Kidney (tissue), 14 donors: ENCODE results near the gene PRKAR2B. TPM values are rescaled to one million over a fixed set of nuclear protein-coding genes. Genes with fewer than 3 reads are reported as not detected.

ENCODE experiments used
- DNase-seq, 5 donors: peaks; one replicate each; pipeline ENCODE4 v3.0.0-alpha.2; 2013 to 2020
- FAIRE-seq: peaks from 2 replicates; lab custom pipeline; 2012; peaks lifted over from hg19 to GRCh38; lab: Jason Lieb, UNC
- H3K27ac ChIP-seq, 2 donors: one replicate each; pipeline ENCODE4 v1.7.0; 2013; ENCODE audit warnings: low read depth in 2 of 2, low read length in 2 of 2, inconsistent platforms in 1 of 2
- H3K27me3 ChIP-seq: one replicate; pipeline ENCODE4 v1.7.1; 2013; ENCODE audit warnings: low read length, inconsistent platforms; ENCODE audit not compliant: control insufficient read depth, insufficient read depth
- H3K36me3 ChIP-seq, 3 donors: one replicate each; pipeline versions ENCODE4 v1.7.0 to v1.7.1; 2013; ENCODE audit warnings: low read length in 3 of 3, control low read depth in 1 of 3, inconsistent platforms in 1 of 3; ENCODE audit not compliant: insufficient read depth in 3 of 3, control insufficient read depth in 2 of 3
- H3K4me1 ChIP-seq, 3 donors: one replicate each; pipeline versions ENCODE4 v1.7.0 to v1.7.1; 2013; ENCODE audit warnings: low read length in 3 of 3, inconsistent platforms in 1 of 3, low read depth in 1 of 3; ENCODE audit not compliant: control insufficient read depth in 2 of 3, insufficient read depth in 2 of 3
- H3K4me3 ChIP-seq, 3 donors: one replicate each; pipeline versions ENCODE4 v1.7.0 to v1.8.1; 2013; ENCODE audit warnings: low read length in 3 of 3, control low read depth in 1 of 3, inconsistent platforms in 1 of 3
- H3K9ac ChIP-seq, 3 donors: one replicate each; pipeline versions ENCODE4 v1.7.0 to v1.7.1; 2013; ENCODE audit warnings: low read length in 3 of 3, control low read depth in 1 of 3, inconsistent platforms in 1 of 3
- H3K9me3 ChIP-seq, 3 donors: one replicate each; pipeline versions ENCODE4 v1.7.0 to v1.7.1; 2013; ENCODE audit warnings: low read length in 3 of 3, control low read depth in 1 of 3, inconsistent platforms in 1 of 3; ENCODE audit not compliant: control insufficient read depth in 2 of 3, insufficient read depth in 1 of 3
- intact Hi-C: fragments of 100-400 bp; cut with DNase I; formaldehyde crosslinking; loops from one replicate; pipeline ENCODE4 v1.11.1; 2022
- polyA plus RNA-seq: library from polyadenylated mRNA; stranded (reverse); fragments of 350-450 nt; fragmentation: Illumina TruSeq; extraction: RNeasy Lipid Tissue Mini Kit (QIAGEN cat#74804); gene quantifications from one replicate; pipeline ENCODE4 v1.2.3, GENCODE V29; 2014; ENCODE audit warnings: low read depth, low replicate concordance; ENCODE audit not compliant: insufficient read depth
- total RNA-seq: library from RNA; stranded (reverse); fragmentation: NEBNext Ultra II Directional; extraction: Animal tissue kit (Norgen Biotek cat#: 25700); gene quantifications from one replicate; pipeline ENCODE4 v1.2.1, GENCODE V29; 2021
- TF ChIP-seq, protein P1 (sequence below): IDR thresholded peaks from 3 replicates; pipeline ENCODE4 v1.5.1; 2012; ENCODE audit warnings: mild to moderate bottlenecking, moderate library complexity, borderline replicate concordance; ENCODE audit not compliant: insufficient read depth; ENCODE audit errors: extremely low read depth
- donor health status: control.
- donor health status: control.
- donor health status: control.
- donor health status: control.
- donor health status: control.
- donor health status: DM: yes; HTN: yes; CAD: no.
- donor health status: Normal renal cell carcinoma (clear cell type).

The PRKAR2B gene
- total and polyA plus RNA-seq, 2 donors from 2014 or later = 6.9 to 7.3 TPM

DNA sequence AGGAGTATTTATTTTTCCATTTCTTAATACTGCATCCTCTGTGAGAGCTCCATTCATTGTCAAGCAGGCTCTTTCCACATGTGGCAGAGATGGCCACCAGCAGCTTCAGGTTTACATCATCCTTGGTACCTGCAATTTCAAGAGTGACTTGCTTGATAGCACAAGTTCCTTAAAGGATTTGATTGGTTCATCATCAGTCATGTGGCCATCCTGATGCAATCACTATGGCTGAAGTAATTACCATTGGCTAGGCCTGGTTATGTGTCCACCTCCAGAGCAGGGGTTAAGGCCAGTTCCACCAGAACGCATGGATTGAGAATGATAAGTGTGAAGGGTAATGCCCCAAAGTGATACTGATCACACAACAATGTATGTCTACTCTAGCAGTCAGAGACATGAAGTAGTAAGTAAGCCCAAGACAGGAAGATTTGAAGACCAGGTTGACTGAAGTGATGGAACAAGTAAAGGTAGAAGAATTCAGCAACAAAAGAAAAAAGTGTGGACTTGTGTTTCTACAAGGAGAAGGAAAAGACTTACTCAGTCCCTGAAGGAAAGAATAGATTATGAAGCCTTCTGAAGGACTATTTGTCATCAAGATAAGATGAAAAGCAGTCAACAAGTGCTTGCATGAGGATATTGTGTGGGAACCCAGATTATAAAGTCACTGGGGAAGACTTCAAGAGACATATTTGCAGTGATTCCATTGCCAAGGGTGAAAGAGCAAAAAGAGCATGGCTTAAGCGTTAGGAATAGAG lies 26.4 kb upstream of the PRKAR2B start:
- Histone ChIP-seq H3K27ac (no peak overlapping the region), H3K9ac (no peak overlapping the region), H3K4me1 (no peaks in the 10 kb centered on the region), H3K4me3 (no peak overlapping the region), H3K36me3 (no peaks in the 10 kb centered on the region), H3K27me3 (no peaks in the 10 kb centered on the region), H3K9me3 (no peaks in the 10 kb centered on the region)
- DNase-seq (peak in 1 of 5 donors; percentile 62), FAIRE-seq (no peak)
- intact Hi-C loops = no loop called here
- TF ChIP-seq, protein P1, sequence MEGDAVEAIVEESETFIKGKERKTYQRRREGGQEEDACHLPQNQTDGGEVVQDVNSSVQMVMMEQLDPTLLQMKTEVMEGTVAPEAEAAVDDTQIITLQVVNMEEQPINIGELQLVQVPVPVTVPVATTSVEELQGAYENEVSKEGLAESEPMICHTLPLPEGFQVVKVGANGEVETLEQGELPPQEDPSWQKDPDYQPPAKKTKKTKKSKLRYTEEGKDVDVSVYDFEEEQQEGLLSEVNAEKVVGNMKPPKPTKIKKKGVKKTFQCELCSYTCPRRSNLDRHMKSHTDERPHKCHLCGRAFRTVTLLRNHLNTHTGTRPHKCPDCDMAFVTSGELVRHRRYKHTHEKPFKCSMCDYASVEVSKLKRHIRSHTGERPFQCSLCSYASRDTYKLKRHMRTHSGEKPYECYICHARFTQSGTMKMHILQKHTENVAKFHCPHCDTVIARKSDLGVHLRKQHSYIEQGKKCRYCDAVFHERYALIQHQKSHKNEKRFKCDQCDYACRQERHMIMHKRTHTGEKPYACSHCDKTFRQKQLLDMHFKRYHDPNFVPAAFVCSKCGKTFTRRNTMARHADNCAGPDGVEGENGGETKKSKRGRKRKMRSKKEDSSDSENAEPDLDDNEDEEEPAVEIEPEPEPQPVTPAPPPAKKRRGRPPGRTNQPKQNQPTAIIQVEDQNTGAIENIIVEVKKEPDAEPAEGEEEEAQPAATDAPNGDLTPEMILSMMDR = no peak

DNA sequence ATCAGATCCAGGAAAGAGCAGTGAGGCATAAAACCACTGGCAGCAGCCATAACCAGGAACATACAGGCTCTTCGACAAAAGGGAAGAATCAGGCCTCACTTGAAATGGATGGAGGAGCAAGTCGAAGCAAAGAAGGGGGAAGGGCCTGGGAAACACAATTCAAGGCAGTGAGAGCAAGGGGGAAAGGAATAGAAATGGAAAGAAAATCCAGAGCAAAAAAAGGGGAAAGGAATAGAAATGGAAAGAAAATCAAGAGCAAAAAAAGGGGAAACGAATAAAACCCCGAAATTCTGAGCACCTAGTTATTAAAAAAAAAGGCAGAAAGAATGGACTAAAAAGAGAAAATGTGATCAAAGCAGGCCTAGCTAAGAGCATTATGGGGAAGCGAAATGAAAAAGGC lies 24.1 kb upstream of the PRKAR2B start:
- no peaks in the 10 kb centered on the region for H3K36me3 ChIP-seq

DNA sequence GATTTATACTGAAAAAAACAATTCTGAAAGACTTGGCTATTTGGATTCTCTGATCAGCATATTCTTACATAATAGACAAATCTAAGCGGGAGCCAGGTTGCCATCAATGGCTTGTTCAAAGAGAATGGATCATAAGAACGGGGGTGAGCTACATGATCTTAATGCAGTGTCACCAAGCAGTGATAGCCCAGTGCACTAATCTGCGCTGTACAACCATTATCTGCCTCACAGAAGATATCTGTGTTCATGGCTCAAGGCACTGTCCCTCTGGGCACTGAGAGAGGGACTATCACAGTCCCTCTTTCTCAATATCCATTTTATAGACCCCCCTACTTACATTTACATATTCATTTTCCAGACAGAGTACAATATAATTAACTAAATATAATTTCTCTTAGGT lies 22.9 kb upstream of the PRKAR2B start:
- intact Hi-C loops = no loop called here
- FAIRE-seq (no peak), DNase-seq (no peak)
- Histone ChIP-seq H3K27ac (no peak overlapping the region), H3K4me3 (no peak overlapping the region), H3K4me1 (no peaks in the 10 kb centered on the region), H3K27me3 (no peaks in the 10 kb centered on the region), H3K9me3 (peaks cover 0 to 6% (median 0%) of the 10 kb centered on the region in 3 donors), H3K9ac (no peak overlapping the region), H3K36me3 (no peaks in the 10 kb centered on the region)
- TF ChIP-seq, protein P1 = no peak

More for the DNA sequence above, 24.1 kb upstream of the PRKAR2B start:
- TF ChIP-seq, protein P1 = no peak
- no peaks in the 10 kb centered on the region for H3K4me1 ChIP-seq
- DNase-seq = no peak
- no peak overlapping the region for H3K4me3 ChIP-seq
- peaks cover 0 to 6% (median 0%) of the 10 kb centered on the region in 3 donors for H3K9me3 ChIP-seq
- no peak overlapping the region for H3K9ac ChIP-seq
- intact Hi-C loops = no loop called here
- no peaks in the 10 kb centered on the region for H3K27me3 ChIP-seq
- no peak overlapping the region for H3K27ac ChIP-seq
- FAIRE-seq = no peak
